K562 (cell line): Measurements from ENCODE around the gene CAPN7. TPM values are rescaled to one million over a fixed set of nuclear protein-coding genes. Genes with fewer than 3 reads are reported as not detected.
A peak's percentile ranks its signal among the peaks of the same experiment; 100 is the strongest.

Source experiments
- CBX3 ChIP-seq, 2 experiments: IDR thresholded peaks; 1 replicate in 1 of 2; 2 replicates in 1 of 2; pipeline ENCODE4 v1.6.1; 2012; ENCODE audit warnings: inconsistent platforms in 2 of 2, low read length in 2 of 2, borderline replicate concordance in 1 of 2, control low read depth in 1 of 2
- CHD1 ChIP-seq: fragments of 200-600 bp; sonication (generic); IDR thresholded peaks from one replicate; pipeline ENCODE4 v1.6.1; 2012; ENCODE audit warnings: mild to moderate bottlenecking, moderate library complexity, low read length, inconsistent platforms
- NR1H2 ChIP-seq: sonication (generic); formaldehyde crosslinking; IDR thresholded peaks from 2 replicates; pipeline ENCODE4 v1.4.0; 2020; ENCODE audit warnings: mild to moderate bottlenecking, missing genetic modification reagents
- PHB ChIP-seq: fragments of 250-450 bp; sonication (Bioruptor Pico); IDR thresholded peaks from 2 replicates; pipeline ENCODE4 v1.5.0; 2021
- POLR3A ChIP-seq: IDR thresholded peaks from 2 replicates; pipeline ENCODE4 v1.6.1; 2011; ENCODE audit warnings: borderline replicate concordance, mild to moderate bottlenecking, moderate library complexity; ENCODE audit not compliant: insufficient read length, insufficient read depth; ENCODE audit errors: extremely low read depth
- SMARCA5 ChIP-seq: fragments of 450-650 bp; IDR thresholded peaks from 2 replicates; pipeline ENCODE4 v1.6.1; 2016
- TEAD2 ChIP-seq: fragments of 450-650 bp; IDR thresholded peaks from 2 replicates; pipeline ENCODE4 v1.6.1; 2016; ENCODE audit warnings: missing genetic modification characterization, control low read depth, missing compliant biosample characterization
- ZNF3 ChIP-seq: fragments of 250-450 bp; sonication (Bioruptor Pico); IDR thresholded peaks from 2 replicates; pipeline ENCODE4 v1.5.0; 2021; ENCODE audit warnings: mild to moderate bottlenecking, moderate library complexity
- ZNF609 ChIP-seq: sonication (generic); formaldehyde crosslinking; IDR thresholded peaks from 2 replicates; pipeline ENCODE4 v1.8.1; 2023; ENCODE audit warnings: missing genetic modification reagents, mild to moderate bottlenecking, borderline replicate concordance
- ZNF77 ChIP-seq: fragments of 250-450 bp; sonication (Bioruptor Pico); IDR thresholded peaks from 2 replicates; pipeline ENCODE4 v1.5.0; 2020
- polyA plus RNA-seq, 8 experiments: library from polyadenylated mRNA; depleted of rRNA in 4 of 8; stranded (reverse) in 5 of 8; unstranded in 3 of 8; fragments of >200 nt; fragmentation: Nextera tagmentation in 2 of 8; fragmentation: Illumina TruSeq in 1 of 8; extraction: Ambion mirVana in 2 of 8; extraction: Trizol in 1 of 8; gene quantifications; 2 replicates each; pipeline versions ENCODE4 v1.2.1 to v1.2.3, GENCODE V29; 2011 to 2014; ENCODE audit warnings: inconsistent platforms in 1 of 8, missing spikeins in 1 of 8
- total RNA-seq, 7 experiments: library from RNA; depleted of rRNA in 6 of 7; stranded (reverse); fragments of >200 nt in 6 of 7; fragmentation: Illumina TruSeq in 2 of 7; extraction: Trizol in 2 of 7; gene quantifications; 2 replicates each; pipeline versions ENCODE4 v1.2.1 to v1.2.3, GENCODE V29; 2011 to 2021; ENCODE audit warnings: low replicate concordance in 1 of 7
- TF ChIP-seq, protein P1 (sequence below): fragments of 250-450 bp; sonication (Bioruptor Pico); IDR thresholded peaks from 2 replicates; pipeline ENCODE4 v1.8.0; 2021; ENCODE audit warnings: borderline replicate concordance, mild to moderate bottlenecking, moderate library complexity; ENCODE audit not compliant: poor library complexity, severe bottlenecking
- TF ChIP-seq, protein P2 (sequence below): fragments of 250-450 bp; sonication (Bioruptor Pico); IDR thresholded peaks from 2 replicates; pipeline ENCODE4 v1.9.0; 2021; ENCODE audit warnings: mild to moderate bottlenecking
- TF ChIP-seq, protein P3 (sequence below), 3 experiments: IDR thresholded peaks in 2 of 3; conservative IDR thresholded peaks in 1 of 3; 2 replicates each; pipeline ENCODE4 v1.5.1; 2011 to 2012; ENCODE audit warnings: low read length in 3 of 3, mild to moderate bottlenecking in 3 of 3, control low read depth in 2 of 3, improper control_type of control experiment in 1 of 3, inconsistent platforms in 1 of 3, low read depth in 1 of 3, mixed read lengths in 1 of 3, moderate library complexity in 1 of 3; ENCODE audit not compliant: insufficient read depth in 2 of 3
- TF ChIP-seq, protein P4 (sequence below): fragments of 450-650 bp; IDR thresholded peaks from 2 replicates; pipeline ENCODE4 v1.6.1; 2017; ENCODE audit warnings: antibody characterized with exemption
- TF ChIP-seq, protein P5 (sequence below): fragments of 250-450 bp; sonication (Bioruptor Pico); IDR thresholded peaks from 2 replicates; pipeline ENCODE4 v1.6.1; 2021; ENCODE audit warnings: mild to moderate bottlenecking

CAPN7 gene
- total and polyA plus RNA-seq, 9 of the 15 experiments (the other 6 are each of a cell fraction or from before 2014, with no cell fraction given): 6.5 to 42.7 (median 32.7) TPM

- TF ChIP-seq ZNF609 (CRISPR knock-in tag) (peak; percentile 88; the same call in 1 of the 2 replicates), PHB (peak; percentile 90; the same call in 1 of the 2 replicates), NR1H2 (CRISPR knock-in tag) (no peak; the same call in 1 of the 2 replicates), CBX3 (IDR thresholded peaks at IDR 0.05; ENCODE audit: borderline replicate concordance in 1 of 2, low read length in 2 of 2) (no peak; a peak in 1 of 3 replicates), TEAD2 (no peak), SMARCA5 (no peak), CHD1 (peak; percentile 65), ZNF3 (CRISPR knock-in tag) (no peak), POLR3A (no peak), ZNF77 (CRISPR knock-in tag) (no peak)
- TF ChIP-seq, protein P1, sequence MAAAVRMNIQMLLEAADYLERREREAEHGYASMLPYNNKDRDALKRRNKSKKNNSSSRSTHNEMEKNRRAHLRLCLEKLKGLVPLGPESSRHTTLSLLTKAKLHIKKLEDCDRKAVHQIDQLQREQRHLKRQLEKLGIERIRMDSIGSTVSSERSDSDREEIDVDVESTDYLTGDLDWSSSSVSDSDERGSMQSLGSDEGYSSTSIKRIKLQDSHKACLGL: no peak
- TF ChIP-seq, protein P2, sequence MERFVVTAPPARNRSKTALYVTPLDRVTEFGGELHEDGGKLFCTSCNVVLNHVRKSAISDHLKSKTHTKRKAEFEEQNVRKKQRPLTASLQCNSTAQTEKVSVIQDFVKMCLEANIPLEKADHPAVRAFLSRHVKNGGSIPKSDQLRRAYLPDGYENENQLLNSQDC (CRISPR knock-in tag): peak; percentile 87; the same call in 1 of the 2 replicates
- TF ChIP-seq, protein P3, sequence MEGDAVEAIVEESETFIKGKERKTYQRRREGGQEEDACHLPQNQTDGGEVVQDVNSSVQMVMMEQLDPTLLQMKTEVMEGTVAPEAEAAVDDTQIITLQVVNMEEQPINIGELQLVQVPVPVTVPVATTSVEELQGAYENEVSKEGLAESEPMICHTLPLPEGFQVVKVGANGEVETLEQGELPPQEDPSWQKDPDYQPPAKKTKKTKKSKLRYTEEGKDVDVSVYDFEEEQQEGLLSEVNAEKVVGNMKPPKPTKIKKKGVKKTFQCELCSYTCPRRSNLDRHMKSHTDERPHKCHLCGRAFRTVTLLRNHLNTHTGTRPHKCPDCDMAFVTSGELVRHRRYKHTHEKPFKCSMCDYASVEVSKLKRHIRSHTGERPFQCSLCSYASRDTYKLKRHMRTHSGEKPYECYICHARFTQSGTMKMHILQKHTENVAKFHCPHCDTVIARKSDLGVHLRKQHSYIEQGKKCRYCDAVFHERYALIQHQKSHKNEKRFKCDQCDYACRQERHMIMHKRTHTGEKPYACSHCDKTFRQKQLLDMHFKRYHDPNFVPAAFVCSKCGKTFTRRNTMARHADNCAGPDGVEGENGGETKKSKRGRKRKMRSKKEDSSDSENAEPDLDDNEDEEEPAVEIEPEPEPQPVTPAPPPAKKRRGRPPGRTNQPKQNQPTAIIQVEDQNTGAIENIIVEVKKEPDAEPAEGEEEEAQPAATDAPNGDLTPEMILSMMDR (IDR thresholded peaks at IDR 0.05 in 2 of 3, conservative IDR thresholded peaks at IDR 0.05 in 1 of 3; ENCODE audit: insufficient read depth in 2 of 3, low read depth in 1 of 3, low read length in 3 of 3): peak; percentile 41 to 52 (median 45); a peak in 5 of 6 replicates
- TF ChIP-seq, protein P4, sequence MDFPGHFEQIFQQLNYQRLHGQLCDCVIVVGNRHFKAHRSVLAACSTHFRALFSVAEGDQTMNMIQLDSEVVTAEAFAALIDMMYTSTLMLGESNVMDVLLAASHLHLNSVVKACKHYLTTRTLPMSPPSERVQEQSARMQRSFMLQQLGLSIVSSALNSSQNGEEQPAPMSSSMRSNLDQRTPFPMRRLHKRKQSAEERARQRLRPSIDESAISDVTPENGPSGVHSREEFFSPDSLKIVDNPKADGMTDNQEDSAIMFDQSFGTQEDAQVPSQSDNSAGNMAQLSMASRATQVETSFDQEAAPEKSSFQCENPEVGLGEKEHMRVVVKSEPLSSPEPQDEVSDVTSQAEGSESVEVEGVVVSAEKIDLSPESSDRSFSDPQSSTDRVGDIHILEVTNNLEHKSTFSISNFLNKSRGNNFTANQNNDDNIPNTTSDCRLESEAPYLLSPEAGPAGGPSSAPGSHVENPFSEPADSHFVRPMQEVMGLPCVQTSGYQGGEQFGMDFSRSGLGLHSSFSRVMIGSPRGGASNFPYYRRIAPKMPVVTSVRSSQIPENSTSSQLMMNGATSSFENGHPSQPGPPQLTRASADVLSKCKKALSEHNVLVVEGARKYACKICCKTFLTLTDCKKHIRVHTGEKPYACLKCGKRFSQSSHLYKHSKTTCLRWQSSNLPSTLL: no peak
- TF ChIP-seq, protein P5, sequence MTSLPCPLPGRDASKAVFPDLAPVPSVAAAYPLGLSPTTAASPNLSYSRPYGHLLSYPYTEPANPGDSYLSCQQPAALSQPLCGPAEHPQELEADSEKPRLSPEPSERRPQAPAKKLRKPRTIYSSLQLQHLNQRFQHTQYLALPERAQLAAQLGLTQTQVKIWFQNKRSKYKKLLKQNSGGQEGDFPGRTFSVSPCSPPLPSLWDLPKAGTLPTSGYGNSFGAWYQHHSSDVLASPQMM (CRISPR knock-in tag): no peak
These were observed at the start of gene CAPN7 (continued) for GRCh38 chr3:15205934-15206661.
